HepG2 (cell line): ENCODE data around the gene TMEM44. TPM values are rescaled to one million over a fixed set of nuclear protein-coding genes. Genes with fewer than 3 reads are reported as not detected.

Experiments used
- ATAC-seq: fragments of 200-7000 bp; cut with Tn5 transposase; 3 replicates; pipeline ENCODE4 v1.9.1; 2020; ENCODE audit warnings: mild to moderate bottlenecking, moderate library complexity
- BruUV-seq: library from RNA; stranded (reverse); fragments of 400-500 nt; replicated peaks from 2 replicates; lab custom pipeline; 2021; lab: Mats Ljungman, UMichigan
- CTCF ChIA-PET: fragments of 300-600 bp; formaldehyde crosslinking; extraction: SDS; loops from one replicate; lab custom pipeline; 2021; ENCODE audit warnings: low total read pairs, inconsistent platforms, low intra/inter-chr PET ratio; lab: Yijun Ruan, JAX
- POLR2A ChIA-PET: fragments of 350-600 bp; sonication (Branson Sonifier 250); formaldehyde crosslinking; loops from one replicate; lab custom pipeline; 2020; ENCODE audit warnings: antibody characterized with exemption, inconsistent platforms; lab: Yijun Ruan, JAX
- DNase-seq: peaks from one replicate; pipeline ENCODE4 v3.0.0-alpha.2; 2015; ENCODE audit warnings: low spot score
- FAIRE-seq: peaks from 3 replicates; lab custom pipeline; 2011; peaks lifted over from hg19 to GRCh38; lab: Jason Lieb, UNC
- H2AFZ ChIP-seq: one replicate; pipeline ENCODE4 v1.6.1; 2011; ENCODE audit warnings: low read length, inconsistent platforms
- H3K27ac ChIP-seq: fragments of 300-600 bp; 3 replicates; pipeline ENCODE4 v1.8.0; 2011; ENCODE audit warnings: mixed run types, mild to moderate bottlenecking, mixed read lengths, low read length, inconsistent platforms; ENCODE audit not compliant: insufficient read depth; ENCODE audit errors: extremely low read length
- H3K27me3 ChIP-seq, 2 experiments: fragments of 200-600 bp in 1 of 2; 2 replicates in 1 of 2; 3 replicates in 1 of 2; pipeline versions ENCODE4 v1.6.0 to v1.8.0; 2011; ENCODE audit warnings: low read length in 2 of 2, mild to moderate bottlenecking in 2 of 2, moderate library complexity in 2 of 2, inconsistent platforms in 1 of 2; ENCODE audit not compliant: insufficient read depth in 2 of 2, control insufficient read depth in 1 of 2
- H3K36me3 ChIP-seq, 2 experiments: fragments of 200-600 bp in 1 of 2; replicated peaks in 1 of 2; 2 replicates in 1 of 2; 3 replicates in 1 of 2; pipeline versions ENCODE4 v1.5.1 to v1.8.0; 2011; ENCODE audit warnings: low read length in 2 of 2, inconsistent platforms in 1 of 2; ENCODE audit not compliant: insufficient read depth in 2 of 2, control insufficient read depth in 1 of 2
- H3K4me1 ChIP-seq: 2 replicates; pipeline ENCODE4 v1.5.1; 2012; ENCODE audit warnings: low read length, inconsistent platforms; ENCODE audit not compliant: insufficient read depth
- H3K4me2 ChIP-seq: 2 replicates; pipeline ENCODE4 v1.6.0; 2011; ENCODE audit warnings: low read depth, low read length, inconsistent platforms
- H3K4me3 ChIP-seq, 3 experiments: fragments of 200-600 bp in 1 of 3; sonication (generic), shearing (Covaris generic) in 1 of 3; replicated peaks in 1 of 3; 2 replicates each; pipeline ENCODE4 v1.5.1; 2011 to 2016; ENCODE audit warnings: low read length in 3 of 3, inconsistent platforms in 2 of 3, low read depth in 2 of 3, mild to moderate bottlenecking in 2 of 3, control low read depth in 1 of 3, mixed read lengths in 1 of 3; ENCODE audit not compliant: insufficient read depth in 1 of 3
- H3K79me2 ChIP-seq: one replicate; pipeline ENCODE4 v1.6.1; 2011; ENCODE audit warnings: low read length, inconsistent platforms; ENCODE audit not compliant: insufficient read depth
- H3K9ac ChIP-seq: 2 replicates; pipeline ENCODE4 v1.6.0; 2011; ENCODE audit warnings: mild to moderate bottlenecking, low read depth, low read length, inconsistent platforms; ENCODE audit not compliant: insufficient read depth
- H3K9me3 ChIP-seq: 2 replicates; pipeline ENCODE4 v1.5.1; 2012; ENCODE audit warnings: mild to moderate bottlenecking, low read length
- H4K20me1 ChIP-seq: 2 replicates; pipeline ENCODE4 v1.6.0; 2011; ENCODE audit warnings: inconsistent platforms, mild to moderate bottlenecking, low read length, moderate library complexity; ENCODE audit not compliant: insufficient read depth
- ARHGAP35 ChIP-seq: sonication (generic); formaldehyde crosslinking; IDR thresholded peaks from 2 replicates; pipeline ENCODE4 v1.9.0; 2022; ENCODE audit warnings: mild to moderate bottlenecking, inconsistent platforms, moderate library complexity, missing genetic modification reagents, borderline replicate concordance
- DBP ChIP-seq: sonication (generic); formaldehyde crosslinking; IDR thresholded peaks from 2 replicates; pipeline ENCODE4 v1.4.0; 2020; ENCODE audit warnings: missing genetic modification reagents; ENCODE audit errors: not compliant biosample characterization
- HNF1B ChIP-seq: sonication (generic); formaldehyde crosslinking; IDR thresholded peaks from 2 replicates; pipeline ENCODE4 v1.5.1; 2020; ENCODE audit warnings: mild to moderate bottlenecking, moderate library complexity, missing genetic modification reagents
- KDM4B ChIP-seq: sonication (generic); formaldehyde crosslinking; IDR thresholded peaks from 2 replicates; pipeline ENCODE4 v1.4.0; 2020; ENCODE audit warnings: missing genetic modification reagents
- LBX2 ChIP-seq: sonication (generic); formaldehyde crosslinking; IDR thresholded peaks from 2 replicates; pipeline ENCODE4 v1.5.0; 2020; ENCODE audit warnings: missing genetic modification reagents, mild to moderate bottlenecking, borderline replicate concordance
- NCOR1 ChIP-seq: fragments of 200-600 bp; sonication (generic); IDR thresholded peaks from 2 replicates; pipeline ENCODE4 v1.7.0; 2017; ENCODE audit warnings: antibody characterized with exemption, low read length, borderline replicate concordance
- PCBP1 ChIP-seq: fragments of 200-400 bp; formaldehyde crosslinking; IDR thresholded peaks from 2 replicates; pipeline ENCODE4 v1.6.1; 2017; ENCODE audit warnings: mild to moderate bottlenecking, low read depth, low read length, borderline replicate concordance
- POGZ ChIP-seq: sonication (generic); formaldehyde crosslinking; IDR thresholded peaks from 2 replicates; pipeline ENCODE4 v1.4.0; 2020; ENCODE audit warnings: mild to moderate bottlenecking, missing genetic modification reagents
- RBM39 ChIP-seq: fragments of 200-400 bp; formaldehyde crosslinking; IDR thresholded peaks from one replicate; pipeline ENCODE4 v1.6.1; 2018; ENCODE audit warnings: antibody characterized with exemption, mild to moderate bottlenecking, low read depth, low read length; ENCODE audit not compliant: poor library complexity, severe bottlenecking
- REST ChIP-seq, 2 experiments: IDR thresholded peaks; 2 replicates each; pipeline ENCODE4 v1.6.1; 2011 to 2012; ENCODE audit warnings: low read length in 2 of 2, borderline replicate concordance in 1 of 2, low read depth in 1 of 2, mild to moderate bottlenecking in 1 of 2, moderate library complexity in 1 of 2
- ZBED4 ChIP-seq: sonication (generic); formaldehyde crosslinking; IDR thresholded peaks from 2 replicates; pipeline ENCODE4 v1.4.0; 2020; ENCODE audit warnings: missing genetic modification reagents, borderline replicate concordance
- ZNF354B ChIP-seq: sonication (generic); formaldehyde crosslinking; IDR thresholded peaks from 2 replicates; pipeline ENCODE4 v1.8.0; 2022; ENCODE audit warnings: mild to moderate bottlenecking, missing genetic modification reagents
- ZNF589 ChIP-seq: sonication (generic); formaldehyde crosslinking; conservative IDR thresholded peaks from 2 replicates; pipeline ENCODE4 v1.8.0; 2022; ENCODE audit warnings: mild to moderate bottlenecking, moderate library complexity, missing genetic modification reagents
- WGBS: methylation state at CpG from one replicate; pipeline ENCODE4 v1.1.6; 2017; ENCODE audit warnings: low lambda C conversion rate; 5-methylcytosine and 5-hydroxymethylcytosine counted together
- in situ Hi-C: cut with HindIII; loops from 2 replicates; pipeline ENCODE4 v1.10.0; 2017; ENCODE audit warnings: low pct_unique_long_range_greater_than_20kb; ENCODE audit not compliant: extremely low pct_ligation_motif_present
- intact Hi-C: fragments of 100-400 bp; cut with micrococcal nuclease; formaldehyde crosslinking; loops from one replicate; pipeline ENCODE4 v1.10.0; 2022; ENCODE audit not compliant: unreplicated experiment
- polyA plus RNA-seq, 8 experiments: library from polyadenylated mRNA; depleted of rRNA in 3 of 8; stranded (reverse) in 7 of 8; unstranded in 1 of 8; fragments of >200 nt; fragmentation: Illumina TruSeq in 4 of 8; extraction: Trizol in 4 of 8; gene quantifications; 2 replicates each; pipeline versions ENCODE4 v1.2.1 to v1.2.3, GENCODE V29; 2011 to 2016; ENCODE audit warnings: low read depth in 4 of 8, missing spikeins in 1 of 8, mixed read lengths in 1 of 8; ENCODE audit not compliant: insufficient read depth in 1 of 8
- total RNA-seq, 5 experiments: library from RNA; depleted of rRNA; stranded (reverse); fragments of >200 nt; fragmentation: Illumina TruSeq; extraction: Trizol; gene quantifications; 2 replicates each; pipeline ENCODE4 v1.2.3, GENCODE V29; 2016; ENCODE audit warnings: low read depth in 1 of 5

The TMEM44 gene
- total and polyA plus RNA-seq, 2 of the 13 experiments (the other 11 are each of a cell fraction or from before 2014, with no cell fraction given), result 7.3 to 13.8 TPM

- Histone ChIP-seq H3K4me2 (no peak overlapping the region), H4K20me1 (no peaks in the 10 kb centered on the region), H2AFZ (no peak overlapping the region), H3K9me3 (no peaks in the 10 kb centered on the region), H3K4me1 (peaks cover 21% of the 10 kb centered on the region), H3K4me3 (no peak overlapping the region), H3K36me3 (no peaks in the 10 kb centered on the region), H3K27ac (no peak overlapping the region), H3K9ac (no peak overlapping the region), H3K27me3 (no peaks in the 10 kb centered on the region), H3K79me2 (no peaks in the 10 kb centered on the region)
- ChIA-PET POLR2A (no interaction called here), CTCF (no interaction called here)
- no peak for FAIRE-seq
- in situ Hi-C loops (no loop called here), intact Hi-C loops (no loop called here)
- BruUV-seq, result no TSS peak
- no peak for ATAC-seq
- WGBS, result 96% methylated on average over 9 of the region's 9 CpGs
- DNase-seq, result no peak
- TF ChIP-seq NCOR1 (no peak), RBM39 (no peak), KDM4B (CRISPR knock-in tag) (no peak), PCBP1 (no peak), ZNF589 (CRISPR knock-in tag) (no peak), ZNF354B (CRISPR knock-in tag) (no peak), ZBED4 (CRISPR knock-in tag) (no peak), ARHGAP35 (CRISPR knock-in tag) (no peak), DBP (CRISPR knock-in tag) (no peak), REST (IDR thresholded peaks at IDR 0.05; ENCODE audit: borderline replicate concordance in 1 of 2, low read depth in 1 of 2, low read length in 2 of 2) (no peak), HNF1B (CRISPR knock-in tag) (no peak), POGZ (CRISPR knock-in tag) (no peak), LBX2 (CRISPR knock-in tag) (no peak)
Observed at GRCh38 chr3:194617827-194618226, 15.4 kb downstream of the TMEM44 start.
